ENCODE results near the gene OGFOD3.
"Not testable (repeated sequence)": the region's sequence is repeated elsewhere in the genome, so short reads cannot be mapped to it uniquely, and the experiment has no call there.

OGFOD3 gene

GRCh38 chr17:82386881-82387704 lies 31.3 kb downstream of the OGFOD3 start:
- DNase-seq, result no peak

- no peak for DNase-seq
These were observed 32.0 kb downstream of the OGFOD3 start for GRCh38 chr17:82386255-82386831.

GRCh38 chr17:82385559-82386254 lies 32.7 kb downstream of the OGFOD3 start:
- no peak for DNase-seq

- no peak for DNase-seq
These were observed 33.5 kb downstream of the OGFOD3 start for GRCh38 chr17:82384730-82385481.

- DNase-seq, result no peak
These were observed 34.2 kb downstream of the OGFOD3 start for GRCh38 chr17:82384051-82384729.

- DNase-seq, result no peak
These were observed 35.0 kb downstream of the OGFOD3 start for GRCh38 chr17:82383411-82383810.

- no peak for DNase-seq
These were observed 35.5 kb downstream of the OGFOD3 start for GRCh38 chr17:82382933-82383255.

- not testable (repeated sequence) for DNase-seq
These were observed 36.0 kb downstream of the OGFOD3 start for GRCh38 chr17:82382220-82382932.

GRCh38 chr17:82381703-82382009 lies 36.7 kb downstream of the OGFOD3 start:
- DNase-seq, result not testable (repeated sequence)

- no peak for DNase-seq
These were observed 37.3 kb downstream of the OGFOD3 start for GRCh38 chr17:82380860-82381702.

- no peak for DNase-seq
These were observed 39.7 kb downstream of the OGFOD3 start for GRCh38 chr17:82378741-82379021.

- no peak for DNase-seq
These were observed 40.3 kb downstream of the OGFOD3 start for GRCh38 chr17:82377924-82378740.

- not testable (repeated sequence) for DNase-seq
These were observed 41.1 kb downstream of the OGFOD3 start for GRCh38 chr17:82377294-82377693.

GRCh38 chr17:82376042-82376730 lies 42.2 kb downstream of the OGFOD3 start:
- DNase-seq, result no peak

- no peak for DNase-seq
These were observed 42.9 kb downstream of the OGFOD3 start for GRCh38 chr17:82375359-82376041.

- no peak for DNase-seq
These were observed 43.6 kb downstream of the OGFOD3 start for GRCh38 chr17:82374626-82375331.

GRCh38 chr17:82373731-82374625 lies 44.4 kb downstream of the OGFOD3 start:
- DNase-seq, result no peak

GRCh38 chr17:82373072-82373452 lies 45.3 kb downstream of the OGFOD3 start:
- DNase-seq, result not testable (repeated sequence)

All from SIG-M5 (cell line).